ENCODE results near the gene BCL7B.

DNA sequence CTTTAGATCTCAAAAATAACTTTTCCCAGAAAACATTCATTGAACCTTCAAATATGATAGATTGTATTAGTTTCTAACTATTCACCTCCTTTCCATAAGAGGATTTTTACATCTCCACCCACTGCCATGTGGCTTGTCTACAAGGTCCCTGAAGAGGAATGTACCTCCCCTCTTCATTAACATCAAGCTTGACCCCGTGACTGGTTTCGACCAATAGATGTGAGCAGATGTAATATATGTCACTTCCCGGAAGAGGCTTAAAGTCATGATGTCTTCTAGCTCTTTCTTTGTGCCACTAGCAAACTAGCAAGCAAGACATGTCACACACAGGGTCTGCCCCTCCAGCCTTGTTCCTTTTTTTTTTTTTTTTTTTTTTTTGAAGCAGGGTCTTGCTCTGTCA is 42.3 kb downstream of the BCL7B start:
- TF ChIP-seq, protein P1, sequence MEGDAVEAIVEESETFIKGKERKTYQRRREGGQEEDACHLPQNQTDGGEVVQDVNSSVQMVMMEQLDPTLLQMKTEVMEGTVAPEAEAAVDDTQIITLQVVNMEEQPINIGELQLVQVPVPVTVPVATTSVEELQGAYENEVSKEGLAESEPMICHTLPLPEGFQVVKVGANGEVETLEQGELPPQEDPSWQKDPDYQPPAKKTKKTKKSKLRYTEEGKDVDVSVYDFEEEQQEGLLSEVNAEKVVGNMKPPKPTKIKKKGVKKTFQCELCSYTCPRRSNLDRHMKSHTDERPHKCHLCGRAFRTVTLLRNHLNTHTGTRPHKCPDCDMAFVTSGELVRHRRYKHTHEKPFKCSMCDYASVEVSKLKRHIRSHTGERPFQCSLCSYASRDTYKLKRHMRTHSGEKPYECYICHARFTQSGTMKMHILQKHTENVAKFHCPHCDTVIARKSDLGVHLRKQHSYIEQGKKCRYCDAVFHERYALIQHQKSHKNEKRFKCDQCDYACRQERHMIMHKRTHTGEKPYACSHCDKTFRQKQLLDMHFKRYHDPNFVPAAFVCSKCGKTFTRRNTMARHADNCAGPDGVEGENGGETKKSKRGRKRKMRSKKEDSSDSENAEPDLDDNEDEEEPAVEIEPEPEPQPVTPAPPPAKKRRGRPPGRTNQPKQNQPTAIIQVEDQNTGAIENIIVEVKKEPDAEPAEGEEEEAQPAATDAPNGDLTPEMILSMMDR (IDR thresholded peaks at IDR 0.05), result no peak
- no peak for TF ChIP-seq ZFX (IDR thresholded peaks at IDR 0.05; ENCODE audit: borderline replicate concordance)
